Nephron (organoid): Measurements from ENCODE around the gene TFB2M.
"Not testable (repeated sequence)": the region's sequence is repeated elsewhere in the genome, so short reads cannot be mapped to it uniquely, and the experiment has no call there.

Experiments used
- H3K27ac Mint-ChIP-seq, 3 experiments: 2 replicates each; pipeline ENCODE4 v1.8.0; 2020; ENCODE audit warnings: mixed read lengths in 3 of 3, mild to moderate bottlenecking in 2 of 3, moderate library complexity in 1 of 3
- H3K27me3 Mint-ChIP-seq: 2 replicates; pipeline ENCODE4 v1.8.0; 2021; ENCODE audit warnings: low read depth, mild to moderate bottlenecking, moderate library complexity, mixed read lengths
- H3K36me3 Mint-ChIP-seq: 2 replicates; pipeline ENCODE4 v1.8.0; 2020; ENCODE audit warnings: low read depth, mixed read lengths
- H3K4me1 Mint-ChIP-seq: 2 replicates; pipeline ENCODE4 v1.8.0; 2020; ENCODE audit warnings: mixed read lengths
- H3K4me3 Mint-ChIP-seq, 3 experiments: 2 replicates each; pipeline ENCODE4 v1.8.0; 2020; ENCODE audit warnings: mild to moderate bottlenecking in 3 of 3, mixed read lengths in 3 of 3, moderate library complexity in 2 of 3
- H3K9me3 Mint-ChIP-seq: 2 replicates; pipeline ENCODE4 v1.8.0; 2020; ENCODE audit warnings: mixed read lengths
- CTCF ChIP-seq, 3 experiments: fragments of 200-600 bp; sonication (generic); IDR thresholded peaks; one replicate each; pipeline ENCODE4 v1.5.0; 2021; ENCODE audit warnings: antibody characterized with exemption in 3 of 3; ENCODE audit not compliant: unreplicated experiment in 3 of 3

TFB2M gene

DNA sequence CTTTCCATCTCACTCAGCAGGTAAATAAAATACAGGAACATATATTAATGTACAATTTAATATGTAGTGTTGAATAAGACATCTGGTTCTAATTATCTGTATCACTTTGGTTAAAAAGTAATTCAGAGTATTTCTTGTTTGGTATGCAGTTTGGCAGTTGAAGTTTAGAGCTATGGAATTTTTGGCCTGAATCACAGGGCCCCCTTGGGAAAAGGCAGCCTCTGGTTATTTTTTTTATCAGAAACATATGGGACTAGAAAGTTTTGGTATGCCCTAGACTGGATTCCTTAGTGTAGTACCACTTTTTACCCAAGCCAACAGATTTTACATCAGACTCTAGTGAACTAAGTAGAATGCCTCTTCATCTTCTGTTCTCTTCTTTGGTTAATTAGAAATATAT is 26.6 kb upstream of the TFB2M start:
- Mint-ChIP-seq H3K4me3 (no peak overlapping the region), H3K27ac (peak overlapping the region in 2 of 3 experiments; percentile 3 to 38), H3K27me3 (no peaks in the 10 kb centered on the region), H3K4me1 (no peaks in the 10 kb centered on the region), H3K36me3 (peaks cover 52% of the 10 kb centered on the region), H3K9me3 (peaks cover 8% of the 10 kb centered on the region)
- TF ChIP-seq CTCF (IDR thresholded peaks at IDR 0.05; ENCODE audit: unreplicated experiment in 3 of 3), result no peak

- H3K4me3 Mint-ChIP-seq, result no peak overlapping the region
- no peaks in the 10 kb centered on the region for H3K4me1 Mint-ChIP-seq
- no peak overlapping the region for H3K27ac Mint-ChIP-seq
- TF ChIP-seq CTCF (IDR thresholded peaks at IDR 0.05; ENCODE audit: unreplicated experiment in 3 of 3), result no peak
- H3K36me3 Mint-ChIP-seq, result peaks cover 46% of the 10 kb centered on the region
- no peaks in the 10 kb centered on the region for H3K27me3 Mint-ChIP-seq
- H3K9me3 Mint-ChIP-seq, result peaks cover 8% of the 10 kb centered on the region
Measured at GRCh38 chr1:246591958-246592357, 25.9 kb upstream of the TFB2M start.

DNA sequence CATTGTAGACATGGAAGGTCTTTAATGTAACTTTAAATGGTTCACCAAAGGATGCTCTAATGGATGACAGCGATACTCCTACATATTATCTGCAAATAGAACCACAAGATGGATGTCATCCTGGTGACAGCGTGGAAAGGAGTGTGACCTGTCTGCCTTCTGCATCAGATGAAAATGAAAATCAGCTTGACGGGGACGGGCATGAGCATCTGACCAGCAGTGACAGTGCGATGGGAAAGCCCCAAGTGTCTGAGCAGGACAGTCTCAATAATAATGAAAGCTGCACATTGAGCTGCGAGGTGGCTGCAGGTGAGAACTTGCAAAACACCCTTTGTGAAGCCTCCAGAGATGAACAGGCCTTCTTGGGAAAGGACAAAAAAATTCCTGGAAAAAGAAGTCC is 25.4 kb upstream of the TFB2M start:
- peaks cover 41% of the 10 kb centered on the region for H3K36me3 Mint-ChIP-seq
- H3K9me3 Mint-ChIP-seq, result peaks cover 8% of the 10 kb centered on the region
- H3K4me3 Mint-ChIP-seq, result no peak overlapping the region
- H3K4me1 Mint-ChIP-seq, result no peaks in the 10 kb centered on the region
- no peak overlapping the region for H3K27ac Mint-ChIP-seq
- TF ChIP-seq CTCF (IDR thresholded peaks at IDR 0.05; ENCODE audit: unreplicated experiment in 3 of 3), result no peak
- no peaks in the 10 kb centered on the region for H3K27me3 Mint-ChIP-seq

DNA sequence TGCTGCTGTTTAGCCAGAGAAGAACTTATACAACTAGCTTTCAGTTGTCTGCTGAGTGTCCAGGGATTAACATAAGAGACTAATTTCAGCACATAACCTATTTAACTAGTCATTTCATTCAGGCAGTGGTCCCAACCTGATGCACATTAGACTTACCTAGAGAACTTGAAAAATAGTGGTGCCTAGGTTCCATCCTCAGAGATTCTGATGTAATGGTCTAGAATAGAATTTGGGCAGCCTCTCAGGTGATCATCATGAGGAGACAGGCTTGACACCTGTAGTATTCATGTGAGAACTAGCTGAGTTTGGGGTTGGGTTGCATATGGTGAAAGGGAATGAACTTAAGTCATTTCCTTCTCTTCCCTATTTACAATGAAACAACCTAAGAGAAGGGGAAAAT is 25.0 kb upstream of the TFB2M start:
- TF ChIP-seq CTCF (IDR thresholded peaks at IDR 0.05; ENCODE audit: unreplicated experiment in 3 of 3), result no peak
- H3K27me3 Mint-ChIP-seq, result no peaks in the 10 kb centered on the region
- H3K27ac Mint-ChIP-seq, result no peak overlapping the region
- H3K4me1 Mint-ChIP-seq, result no peaks in the 10 kb centered on the region
- H3K36me3 Mint-ChIP-seq, result peaks cover 39% of the 10 kb centered on the region
- peaks cover 8% of the 10 kb centered on the region for H3K9me3 Mint-ChIP-seq
- no peak overlapping the region for H3K4me3 Mint-ChIP-seq

DNA sequence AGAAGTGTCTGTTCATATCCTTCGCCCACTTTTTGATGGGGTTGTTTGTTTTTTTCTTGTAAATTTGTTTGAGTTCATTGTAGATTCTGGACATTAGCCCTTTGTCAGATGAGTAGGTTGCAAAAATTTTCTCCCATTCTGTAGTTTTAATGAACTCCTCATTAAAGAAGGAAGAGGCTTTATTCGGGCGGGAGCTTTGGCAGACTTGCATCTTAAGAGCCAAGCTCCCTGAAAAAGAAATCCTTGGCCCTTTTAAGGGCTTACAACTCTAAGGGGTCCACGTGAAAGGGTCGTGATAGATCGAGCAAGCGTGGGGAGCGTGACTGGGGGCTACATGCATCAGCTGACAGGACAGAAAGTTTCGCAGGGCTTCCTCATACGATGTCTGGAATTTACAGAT is 23.9 kb upstream of the TFB2M start:
- not testable (repeated sequence) for H3K4me1 Mint-ChIP-seq, H3K27ac Mint-ChIP-seq, H3K27me3 Mint-ChIP-seq, H3K9me3 Mint-ChIP-seq, H3K4me3 Mint-ChIP-seq
- H3K36me3 Mint-ChIP-seq, result peaks cover 30% of the 10 kb centered on the region

DNA sequence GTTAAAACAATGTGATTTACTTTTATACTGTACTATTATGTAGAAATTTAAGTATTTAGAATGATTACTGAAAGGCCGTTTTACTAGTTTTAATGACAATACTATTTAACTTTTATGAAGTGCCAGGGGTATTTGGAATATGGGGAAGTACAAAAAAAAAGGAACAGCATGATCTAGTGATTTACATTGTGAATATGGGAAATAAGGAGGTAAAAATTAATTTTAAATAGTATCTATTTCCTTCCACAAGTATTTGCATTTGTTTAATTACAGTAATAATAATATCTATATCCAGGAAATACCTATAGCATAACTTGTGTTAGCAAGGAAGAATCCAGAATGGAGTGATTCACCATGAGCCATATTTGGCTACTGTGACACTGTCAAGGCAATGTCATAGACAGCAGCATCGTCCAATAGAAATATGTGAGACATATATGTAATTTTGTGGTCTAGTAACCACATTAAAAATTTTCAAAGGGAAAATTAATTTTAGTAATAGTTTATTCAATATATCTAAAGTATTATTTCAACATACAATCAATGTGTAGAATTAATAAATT is 22.2 kb upstream of the TFB2M start:
- Mint-ChIP-seq H3K9me3 (peaks cover 8% of the 10 kb centered on the region), H3K4me3 (no peak overlapping the region), H3K27me3 (no peaks in the 10 kb centered on the region), H3K27ac (no peak overlapping the region), H3K4me1 (peaks cover 17% of the 10 kb centered on the region), H3K36me3 (peaks cover 44% of the 10 kb centered on the region)
- TF ChIP-seq CTCF (IDR thresholded peaks at IDR 0.05; ENCODE audit: unreplicated experiment in 3 of 3), result no peak
